HG03442 (cell line): ENCODE results near the gene RNF217.

Source experiments
- ATAC-seq: cut with Tn5 transposase; IDR thresholded peaks from one replicate; pipeline ENCODE4 v1.9.1; 2021; ENCODE audit warnings: mild to moderate bottlenecking, moderate library complexity; ENCODE audit not compliant: unreplicated experiment

Gene RNF217

GRCh38 chr6:124987999-124988591 is 25.9 kb downstream of the RNF217 start:
- ATAC-seq, result no peak

- ATAC-seq, result no peak
These were observed 27.1 kb downstream of the RNF217 start for GRCh38 chr6:124989136-124989983.

GRCh38 chr6:124990988-124991387 is 28.8 kb downstream of the RNF217 start:
- ATAC-seq, result no peak

GRCh38 chr6:124991764-124992295 is 29.6 kb downstream of the RNF217 start:
- ATAC-seq, result no peak

- ATAC-seq, result no peak
These were observed 31.1 kb downstream of the RNF217 start for GRCh38 chr6:124993327-124993726.

- no peak for ATAC-seq
These were observed 32.4 kb downstream of the RNF217 start for GRCh38 chr6:124994648-124995047.

- ATAC-seq, result no peak
These were observed 32.9 kb downstream of the RNF217 start for GRCh38 chr6:124995131-124995530.

GRCh38 chr6:124995645-124996325 is 33.5 kb downstream of the RNF217 start:
- no peak for ATAC-seq

GRCh38 chr6:124996411-124996810 is 34.2 kb downstream of the RNF217 start:
- no peak for ATAC-seq

- no peak for ATAC-seq
These were observed 35.1 kb downstream of the RNF217 start for GRCh38 chr6:124997196-124997875.

- no peak for ATAC-seq
These were observed 37.0 kb downstream of the RNF217 start for GRCh38 chr6:124999105-124999764.

- no peak for ATAC-seq
These were observed 39.6 kb downstream of the RNF217 start for GRCh38 chr6:125001684-125002405.

GRCh38 chr6:125002406-125002741 is 40.1 kb downstream of the RNF217 start:
- no peak for ATAC-seq

- ATAC-seq, result no peak
These were observed 40.8 kb downstream of the RNF217 start for GRCh38 chr6:125003070-125003469.

- no peak for ATAC-seq
These were observed 42.0 kb downstream of the RNF217 start for GRCh38 chr6:125004198-125004597.

GRCh38 chr6:125004797-125005595 is 42.8 kb downstream of the RNF217 start:
- no peak for ATAC-seq

GRCh38 chr6:125008261-125008703 is 46.0 kb downstream of the RNF217 start:
- ATAC-seq, result no peak

- ATAC-seq, result no peak
These were observed 46.7 kb downstream of the RNF217 start for GRCh38 chr6:125008957-125009356.

- ATAC-seq, result no peak
These were observed 47.3 kb downstream of the RNF217 start for GRCh38 chr6:125009578-125009977.
